WTC11 (cell line): Measurements from ENCODE around the gene OR2W1. TPM values are rescaled to one million over a fixed set of nuclear protein-coding genes. Genes with fewer than 3 reads are reported as not detected.

Experiments used
- ATAC-seq: fragments of 200-7000 bp; cut with Tn5 transposase; 2 replicates; pipeline ENCODE4 v1.10.0; 2021; ENCODE audit warnings: mild to moderate bottlenecking, moderate library complexity
- CTCF ChIA-PET: fragments of 300-600 bp; sonication (Branson Sonifier 250); formaldehyde crosslinking; loops from one replicate; lab custom pipeline; 2021; ENCODE audit warnings: antibody characterized with exemption; lab: Charles Lee
- POLR2A ChIA-PET: fragments of 350-600 bp; sonication (Branson Sonifier 250); formaldehyde crosslinking; loops from one replicate; lab custom pipeline; 2021; ENCODE audit warnings: antibody characterized with exemption; lab: Charles Lee
- DNase-seq: peaks from one replicate; pipeline ENCODE4 v3.0.0; 2021; ENCODE audit warnings: low spot score
- H3K27ac Mint-ChIP-seq: 2 replicates; pipeline ENCODE4 v1.8.0; 2021; ENCODE audit warnings: mixed read lengths
- H3K27me3 Mint-ChIP-seq: 2 replicates; pipeline ENCODE4 v1.8.0; 2021; ENCODE audit warnings: low read depth, mild to moderate bottlenecking, moderate library complexity, mixed read lengths
- H3K36me3 Mint-ChIP-seq: 2 replicates; pipeline ENCODE4 v1.8.0; 2021; ENCODE audit warnings: mixed read lengths
- H3K4me1 Mint-ChIP-seq: 2 replicates; pipeline ENCODE4 v1.8.0; 2022; ENCODE audit warnings: mixed read lengths
- H3K4me3 Mint-ChIP-seq: 2 replicates; pipeline ENCODE4 v1.8.0; 2021; ENCODE audit warnings: mild to moderate bottlenecking, moderate library complexity, mixed read lengths
- H3K9me3 Mint-ChIP-seq: 2 replicates; pipeline ENCODE4 v1.8.0; 2021; ENCODE audit warnings: mixed read lengths
- ARID4B ChIP-seq: sonication (generic); formaldehyde crosslinking; IDR thresholded peaks from 2 replicates; pipeline ENCODE4 v1.8.0; 2023; ENCODE audit warnings: missing genetic modification reagents, mild to moderate bottlenecking, borderline replicate concordance
- CBFB ChIP-seq: sonication (generic); formaldehyde crosslinking; IDR thresholded peaks from 2 replicates; pipeline ENCODE4 v1.8.1; 2022; ENCODE audit warnings: mild to moderate bottlenecking, low read depth, missing genetic modification reagents
- CTCF ChIP-seq: fragments of 200-600 bp; IDR thresholded peaks from 2 replicates; pipeline ENCODE4 v1.8.0; 2022; ENCODE audit warnings: antibody characterized with exemption
- EMX1 ChIP-seq: fragments of 250-450 bp; sonication (Bioruptor Pico); IDR thresholded peaks from 2 replicates; pipeline ENCODE4 v1.8.0; 2021; ENCODE audit warnings: mild to moderate bottlenecking
- ESRRA ChIP-seq: sonication (generic); formaldehyde crosslinking; IDR thresholded peaks from 2 replicates; pipeline ENCODE4 v1.8.1; 2022; ENCODE audit warnings: mild to moderate bottlenecking, missing genetic modification reagents, borderline replicate concordance
- FOXK1 ChIP-seq: sonication (generic); formaldehyde crosslinking; IDR thresholded peaks from 2 replicates; pipeline ENCODE4 v1.8.0; 2022; ENCODE audit warnings: mild to moderate bottlenecking, moderate library complexity, missing genetic modification reagents
- GTF2I ChIP-seq: fragments of 250-450 bp; sonication (Bioruptor Pico); conservative IDR thresholded peaks from 2 replicates; pipeline ENCODE4 v1.4.0; 2021; ENCODE audit warnings: mild to moderate bottlenecking
- HMGXB4 ChIP-seq: sonication (generic); formaldehyde crosslinking; IDR thresholded peaks from 2 replicates; pipeline ENCODE4 v1.8.1; 2023; ENCODE audit warnings: mild to moderate bottlenecking, moderate library complexity, missing genetic modification reagents
- IRF2 ChIP-seq: sonication (generic); formaldehyde crosslinking; IDR thresholded peaks from 2 replicates; pipeline ENCODE4 v1.8.0; 2022; ENCODE audit warnings: low read depth, missing genetic modification reagents, borderline replicate concordance
- NR1H2 ChIP-seq: sonication (generic); formaldehyde crosslinking; IDR thresholded peaks from 2 replicates; pipeline ENCODE4 v1.9.0; 2021; ENCODE audit warnings: mild to moderate bottlenecking, moderate library complexity, missing genetic modification reagents
- RELA ChIP-seq: sonication (generic); formaldehyde crosslinking; IDR thresholded peaks from 2 replicates; pipeline ENCODE4 v1.8.1; 2022; ENCODE audit warnings: missing genetic modification reagents, mild to moderate bottlenecking, borderline replicate concordance
- STAT6 ChIP-seq: sonication (generic); formaldehyde crosslinking; conservative IDR thresholded peaks from 2 replicates; pipeline ENCODE4 v1.8.1; 2023; ENCODE audit warnings: mild to moderate bottlenecking, low read depth, missing genetic modification reagents, moderate library complexity
- TCF7 ChIP-seq: sonication (generic); formaldehyde crosslinking; IDR thresholded peaks from 2 replicates; pipeline ENCODE4 v1.8.0; 2022; ENCODE audit warnings: mild to moderate bottlenecking, low read depth, missing genetic modification reagents, moderate library complexity
- TEAD1 ChIP-seq: sonication (generic); formaldehyde crosslinking; IDR thresholded peaks from 2 replicates; pipeline ENCODE4 v1.8.0; 2022; ENCODE audit warnings: mild to moderate bottlenecking, missing genetic modification reagents
- TEAD4 ChIP-seq: sonication (generic); formaldehyde crosslinking; IDR thresholded peaks from 2 replicates; pipeline ENCODE4 v1.8.0; 2022; ENCODE audit warnings: mild to moderate bottlenecking, missing genetic modification reagents
- ZMAT4 ChIP-seq: fragments of 250-450 bp; sonication (Bioruptor Pico); IDR thresholded peaks from 2 replicates; pipeline ENCODE4 v1.9.0; 2021; ENCODE audit warnings: mild to moderate bottlenecking
- ZNF232 ChIP-seq: sonication (generic); formaldehyde crosslinking; IDR thresholded peaks from 2 replicates; pipeline ENCODE4 v1.8.0; 2022; ENCODE audit warnings: mild to moderate bottlenecking, missing genetic modification reagents
- ZNF671 ChIP-seq: fragments of 250-450 bp; sonication (Bioruptor Pico); IDR thresholded peaks from 2 replicates; pipeline ENCODE4 v1.8.0; 2021; ENCODE audit warnings: mild to moderate bottlenecking
- total RNA-seq: library from RNA; stranded (reverse); gene quantifications from 3 replicates; pipeline ENCODE4 v1.2.3, GENCODE V29; 2021

The OR2W1 gene
- total RNA-seq, 1 experiment from 2014 or later: not detected

- H3K4me3 Mint-ChIP-seq: no peak overlapping the region
- TF ChIP-seq HMGXB4 (CRISPR knock-in tag) (no peak), CTCF (peak; percentile 79), ZMAT4 (no peak), CBFB (CRISPR knock-in tag) (no peak), GTF2I (CRISPR knock-in tag) (no peak), ESRRA (no peak)
- peak; percentile 60 for DNase-seq
- no peaks in the 10 kb centered on the region for H3K36me3 Mint-ChIP-seq
- CTCF ChIA-PET: interaction anchor here (0.5 to 1.3 kb wide), 20 partner anchors 8 to 406 kb away, joined by 3 to 7 read pairs (median 4); partner anchors contain the start of genes OR2B3 and ZNF311
- peaks cover 10% of the 10 kb centered on the region for H3K9me3 Mint-ChIP-seq
- H3K4me1 Mint-ChIP-seq: no peaks in the 10 kb centered on the region
- peak; percentile 99 for ATAC-seq
- POLR2A ChIA-PET: no interaction called here
- no peak overlapping the region for H3K27ac Mint-ChIP-seq
- H3K27me3 Mint-ChIP-seq: no peaks in the 10 kb centered on the region; the same call in 1 of the 2 replicates
Observed at GRCh38 chr6:29071831-29072723, 27.1 kb upstream of the OR2W1 start.

- peaks cover 11% of the 10 kb centered on the region for H3K9me3 Mint-ChIP-seq
- H3K27me3 Mint-ChIP-seq: peaks cover 15% of the 10 kb centered on the region
- no peak overlapping the region for H3K27ac Mint-ChIP-seq
- ChIA-PET CTCF (no interaction called here), POLR2A (no interaction called here)
- ATAC-seq (no peak), DNase-seq (no peak)
- H3K36me3 Mint-ChIP-seq: no peaks in the 10 kb centered on the region
- H3K4me3 Mint-ChIP-seq: no peak overlapping the region
- no peaks in the 10 kb centered on the region for H3K4me1 Mint-ChIP-seq
- TF ChIP-seq EMX1 (CRISPR knock-in tag): no peak
- no peak for TF ChIP-seq IRF2 (CRISPR knock-in tag)
- TF ChIP-seq TCF7 (CRISPR knock-in tag): no peak
- TF ChIP-seq FOXK1 (CRISPR knock-in tag): no peak
- TF ChIP-seq NR1H2 (CRISPR knock-in tag): no peak
- no peak for TF ChIP-seq TEAD4 (CRISPR knock-in tag)
- no peak for TF ChIP-seq ZNF232 (CRISPR knock-in tag)
- no peak for TF ChIP-seq TEAD1 (CRISPR knock-in tag)
- TF ChIP-seq ZNF671 (CRISPR knock-in tag): no peak
- TF ChIP-seq STAT6 (CRISPR knock-in tag): no peak
- TF ChIP-seq RELA (CRISPR knock-in tag): no peak
- TF ChIP-seq ARID4B: no peak
Observed at GRCh38 chr6:29051680-29052079, 6.7 kb upstream of the OR2W1 start.
